Stomach (tissue), 9 donors: Measurements from ENCODE around the gene LRRC71. TPM values are rescaled to one million over a fixed set of nuclear protein-coding genes. Genes with fewer than 3 reads are reported as not detected.

Experiments
- DNase-seq, 2 donors: peaks; one replicate each; pipeline versions ENCODE4 v3.0.0 to v3.0.0-alpha.2; 2013 to 2019
- H3K27ac ChIP-seq, 5 donors: fragments of 200-600 bp in 4 of 5; sonication (generic) in 4 of 5; one replicate each; pipeline ENCODE4 v1.5.1; 2013 to 2019; ENCODE audit warnings: mild to moderate bottlenecking in 1 of 5, moderate library complexity in 1 of 5
- H3K27me3 ChIP-seq, 3 donors: fragments of 200-600 bp; sonication (generic); one replicate each; pipeline ENCODE4 v1.5.1; 2017 to 2019; ENCODE audit warnings: mixed run types in 1 of 3
- H3K36me3 ChIP-seq, 4 donors: fragments of 200-600 bp; sonication (generic); 1 replicate in 3 of 4; 2 replicates in 1 of 4; pipeline ENCODE4 v1.5.1; 2016 to 2019
- H3K4me1 ChIP-seq, 4 donors: fragments of 200-600 bp; sonication (generic); one replicate each; pipeline ENCODE4 v1.5.1; 2016 to 2019
- H3K4me3 ChIP-seq, 4 donors: fragments of 200-600 bp; sonication (generic) in 3 of 4; one replicate each; pipeline ENCODE4 v1.5.1; 2016 to 2019; ENCODE audit warnings: mild to moderate bottlenecking in 1 of 4
- H3K9me3 ChIP-seq, 4 donors: fragments of 200-600 bp; sonication (generic); one replicate each; pipeline ENCODE4 v1.5.1; 2016 to 2019
- CTCF ChIP-seq, 7 experiments: fragments of 450-650 bp in 4 of 7; fragments of 200-600 bp in 3 of 7; sonication (generic) in 3 of 7; IDR thresholded peaks; one replicate each; pipeline ENCODE4 v1.5.1; 2016 to 2019; ENCODE audit warnings: antibody characterized with exemption in 7 of 7, control low read depth in 2 of 7, mild to moderate bottlenecking in 1 of 7
- EP300 ChIP-seq: sonication (generic); formaldehyde crosslinking; IDR thresholded peaks from one replicate; pipeline ENCODE4 v1.6.1; 2017; ENCODE audit warnings: antibody characterized with exemption
- POLR2A ChIP-seq, 4 donors: fragments of 450-650 bp; IDR thresholded peaks; one replicate each; pipeline ENCODE4 v1.6.1; 2016; ENCODE audit warnings: antibody characterized with exemption in 4 of 4, control low read depth in 2 of 4, mild to moderate bottlenecking in 1 of 4, moderate library complexity in 1 of 4
- POLR2AphosphoS5 ChIP-seq, 3 donors: sonication (generic); formaldehyde crosslinking; IDR thresholded peaks; one replicate each; pipeline ENCODE4 v1.6.1; 2016; ENCODE audit warnings: antibody characterized with exemption in 3 of 3
- WGBS, 5 donors: extraction: QIAGEN DNeasy Blood & Tissue Kit in 3 of 5; methylation state at CpG; one replicate each; pipeline versions ENCODE4 v1.1.5 to v1.1.7; 2013 to 2018; 5-methylcytosine and 5-hydroxymethylcytosine counted together
- intact Hi-C: fragments of 100-400 bp; cut with DNase I; formaldehyde crosslinking; loops from one replicate; pipeline ENCODE4 v1.15.1; 2023; ENCODE audit warnings: low total_unique reads
- polyA plus RNA-seq, 3 donors: library from polyadenylated mRNA; stranded (reverse); fragments of 200-250 nt; gene quantifications; one replicate each; pipeline ENCODE4 v1.2.3, GENCODE V29; 2013
- total RNA-seq, 5 donors: library from RNA; depleted of rRNA; stranded (reverse); fragments of >200 nt; gene quantifications; one replicate each; pipeline versions ENCODE4 v1.1.0 to v1.2.3, GENCODE V29; 2014 to 2016
- donor health status: healthy with polysubstance abuse.
- donor health status: Bipolar disorder and iron deficiency.
- donor health status: healthy.

LRRC71 gene
- total and polyA plus RNA-seq, 8 donors = 0.61 to 2.2 TPM; not detected in 6

- Histone ChIP-seq H3K36me3 (peaks cover 3 to 33% (median 27%) of the 10 kb centered on the region in 4 donors), H3K4me3 (no peak overlapping the region), H3K27me3 (peaks cover 0 to 60% (median 0%) of the 10 kb centered on the region in 3 donors), H3K27ac (no peak overlapping the region), H3K9me3 (peaks cover 0 to 9% (median 0%) of the 10 kb centered on the region in 4 donors), H3K4me1 (peaks cover 0 to 10% (median 9%) of the 10 kb centered on the region in 4 donors)
- TF ChIP-seq EP300 = no peak
- no peak for TF ChIP-seq POLR2AphosphoS5 (IDR thresholded peaks at IDR 0.05)
- no peak for TF ChIP-seq CTCF (IDR thresholded peaks at IDR 0.05)
- no peak for TF ChIP-seq POLR2A (IDR thresholded peaks at IDR 0.05)
- 74 to 84% (median 81%) methylated on average over 9 of the region's 9 CpGs for WGBS, 5 donors
- intact Hi-C loops = no loop called here
- DNase-seq = no peak
Measured at GRCh38 chr1:156914440-156914856, 6.0 kb upstream of the LRRC71 start.

- Histone ChIP-seq H3K27me3 (peaks cover 14 to 91% (median 60%) of the 10 kb centered on the region in 3 donors), H3K9me3 (peaks cover 0 to 9% (median 0%) of the 10 kb centered on the region in 4 donors), H3K27ac (no peak overlapping the region), H3K4me3 (peak overlapping the region in 2 of 4 donors; percentile 1 to 36), H3K4me1 (peaks cover 21 to 28% (median 23%) of the 10 kb centered on the region in 4 donors), H3K36me3 (no peaks in the 10 kb centered on the region)
- intact Hi-C loops = loop anchor here (10.0 kb wide), 1 partner anchor 154 kb away; no protein-coding TSS in a partner anchor
- 54 to 70% (median 62%) methylated on average over 7 of the region's 7 CpGs for WGBS, 5 donors
- no peak for DNase-seq
- TF ChIP-seq EP300 = no peak
- TF ChIP-seq POLR2A (IDR thresholded peaks at IDR 0.05) = no peak
- no peak for TF ChIP-seq POLR2AphosphoS5 (IDR thresholded peaks at IDR 0.05)
- no peak for TF ChIP-seq CTCF (IDR thresholded peaks at IDR 0.05)
Measured at GRCh38 chr1:156921053-156921529, 659 bp downstream of the LRRC71 start.

GRCh38 chr1:156922986-156923669 lies 2.7 kb downstream of the LRRC71 start:
- 12 to 19% (median 14%) methylated on average over 10 to 11 of the region's 11 CpGs for WGBS, 5 donors
- H3K27ac ChIP-seq = no peak overlapping the region
- no peak for TF ChIP-seq CTCF (IDR thresholded peaks at IDR 0.05)
- TF ChIP-seq EP300 = no peak
- TF ChIP-seq POLR2AphosphoS5 (IDR thresholded peaks at IDR 0.05) = no peak
- no peak for TF ChIP-seq POLR2A (IDR thresholded peaks at IDR 0.05)
- peak overlapping the region in 1 of 4 donors; percentile 34 for H3K4me3 ChIP-seq
- H3K36me3 ChIP-seq = no peaks in the 10 kb centered on the region
- intact Hi-C loops = loop anchor here (10.0 kb wide), 1 partner anchor 152 kb away; no protein-coding TSS in a partner anchor
- H3K27me3 ChIP-seq = peaks cover 23 to 94% (median 80%) of the 10 kb centered on the region in 3 donors
- H3K9me3 ChIP-seq = peaks cover 0 to 7% (median 0%) of the 10 kb centered on the region in 4 donors
- H3K4me1 ChIP-seq = peaks cover 30 to 40% (median 35%) of the 10 kb centered on the region in 4 donors
- peak in 1 of 2 donors; percentile 53 for DNase-seq

GRCh38 chr1:156923670-156924477 lies 3.4 kb downstream of the LRRC71 start:
- intact Hi-C loops = loop anchor here (10.0 kb wide), 1 partner anchor 151 kb away; no protein-coding TSS in a partner anchor
- TF ChIP-seq POLR2A (IDR thresholded peaks at IDR 0.05) = no peak
- TF ChIP-seq EP300 = no peak
- no peak for TF ChIP-seq CTCF (IDR thresholded peaks at IDR 0.05)
- TF ChIP-seq POLR2AphosphoS5 (IDR thresholded peaks at IDR 0.05) = no peak
- H3K27ac ChIP-seq = no peak overlapping the region
- peaks cover 23 to 96% (median 84%) of the 10 kb centered on the region in 3 donors for H3K27me3 ChIP-seq
- no peaks in the 10 kb centered on the region for H3K36me3 ChIP-seq
- peak in 1 of 2 donors; percentile 41 for DNase-seq
- 2 to 5% (median 4%) methylated on average over 24 to 64 of the region's 64 CpGs for WGBS, 5 donors
- no peaks in the 10 kb centered on the region for H3K9me3 ChIP-seq
- H3K4me1 ChIP-seq = peaks cover 30 to 41% (median 35%) of the 10 kb centered on the region in 4 donors
- peak overlapping the region in 2 of 4 donors; percentile 18 to 34 for H3K4me3 ChIP-seq
